GM12865 (cell line): ENCODE data around the gene PCCA.

Experiments
- DNase-seq: peaks from one replicate; pipeline ENCODE4 v3.0.0; 2010; ENCODE audit warnings: low read depth
- H3K4me3 ChIP-seq: 2 replicates; pipeline ENCODE4 v1.5.1; 2011; ENCODE audit warnings: mild to moderate bottlenecking, low read depth, low read length, control low read depth
- TF ChIP-seq, protein P1 (sequence below): IDR thresholded peaks from 2 replicates; pipeline ENCODE4 v1.5.1; 2011; ENCODE audit warnings: low read length, control low read depth, low read depth, inconsistent platforms; ENCODE audit not compliant: insufficient read depth; ENCODE audit errors: missing control alignments

Gene PCCA

DNA sequence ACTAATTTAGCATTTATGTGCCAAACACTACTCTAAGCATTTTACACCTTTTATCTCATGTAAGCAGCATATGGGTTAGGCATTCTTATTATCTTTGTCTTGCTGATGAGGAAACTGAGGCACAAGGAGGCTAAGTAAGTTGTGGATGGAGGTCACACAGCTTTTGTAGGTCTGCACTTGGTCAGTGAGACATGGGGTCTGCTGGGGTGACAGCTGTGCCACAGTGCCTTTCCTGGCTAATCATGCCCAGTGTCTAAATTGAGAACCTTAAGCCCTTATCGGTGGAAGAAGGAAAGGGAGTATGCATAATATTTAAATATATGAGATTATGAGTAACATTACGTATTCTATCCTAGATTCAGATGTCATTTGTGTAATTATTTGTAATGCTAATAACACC lies 273.5 kb downstream of the PCCA start:
- DNase-seq, result no peak
- H3K4me3 ChIP-seq, result no peak overlapping the region
- TF ChIP-seq, protein P1, sequence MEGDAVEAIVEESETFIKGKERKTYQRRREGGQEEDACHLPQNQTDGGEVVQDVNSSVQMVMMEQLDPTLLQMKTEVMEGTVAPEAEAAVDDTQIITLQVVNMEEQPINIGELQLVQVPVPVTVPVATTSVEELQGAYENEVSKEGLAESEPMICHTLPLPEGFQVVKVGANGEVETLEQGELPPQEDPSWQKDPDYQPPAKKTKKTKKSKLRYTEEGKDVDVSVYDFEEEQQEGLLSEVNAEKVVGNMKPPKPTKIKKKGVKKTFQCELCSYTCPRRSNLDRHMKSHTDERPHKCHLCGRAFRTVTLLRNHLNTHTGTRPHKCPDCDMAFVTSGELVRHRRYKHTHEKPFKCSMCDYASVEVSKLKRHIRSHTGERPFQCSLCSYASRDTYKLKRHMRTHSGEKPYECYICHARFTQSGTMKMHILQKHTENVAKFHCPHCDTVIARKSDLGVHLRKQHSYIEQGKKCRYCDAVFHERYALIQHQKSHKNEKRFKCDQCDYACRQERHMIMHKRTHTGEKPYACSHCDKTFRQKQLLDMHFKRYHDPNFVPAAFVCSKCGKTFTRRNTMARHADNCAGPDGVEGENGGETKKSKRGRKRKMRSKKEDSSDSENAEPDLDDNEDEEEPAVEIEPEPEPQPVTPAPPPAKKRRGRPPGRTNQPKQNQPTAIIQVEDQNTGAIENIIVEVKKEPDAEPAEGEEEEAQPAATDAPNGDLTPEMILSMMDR, result no peak

GRCh38 chr13:100362781-100363180 lies 273.9 kb downstream of the PCCA start:
- TF ChIP-seq, protein P1, result no peak
- no peak for DNase-seq
- H3K4me3 ChIP-seq, result no peak overlapping the region

- H3K4me3 ChIP-seq, result no peak overlapping the region
- TF ChIP-seq, protein P1, result no peak
- DNase-seq, result no peak
Measured at GRCh38 chr13:100363285-100363711, 274.4 kb downstream of the PCCA start.

- no peak overlapping the region for H3K4me3 ChIP-seq
- no peak for DNase-seq
- TF ChIP-seq, protein P1, result no peak
Measured at GRCh38 chr13:100363874-100364273, 275.0 kb downstream of the PCCA start.

DNA sequence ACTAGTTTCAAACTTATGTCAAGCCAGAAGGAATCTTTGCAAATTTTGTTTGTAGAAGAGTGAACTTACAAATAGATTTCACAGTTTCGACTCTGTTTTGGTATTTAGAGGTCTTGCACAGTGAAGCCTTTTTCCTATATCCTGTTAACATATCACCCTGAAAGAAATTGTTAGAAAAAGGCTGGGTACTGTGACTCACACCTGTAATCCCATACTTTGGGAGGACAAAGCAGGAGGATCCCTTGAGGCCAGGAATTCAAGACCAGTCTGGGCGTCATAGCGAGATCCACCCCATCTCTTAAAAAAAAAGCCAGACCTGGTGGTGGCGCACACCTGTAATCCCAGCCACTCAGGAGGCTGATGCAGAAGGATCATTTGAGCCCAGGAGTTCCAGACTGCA lies 275.7 kb downstream of the PCCA start:
- TF ChIP-seq, protein P1, result no peak
- no peak for DNase-seq
- no peak overlapping the region for H3K4me3 ChIP-seq

- H3K4me3 ChIP-seq, result no peak overlapping the region
- TF ChIP-seq, protein P1, result no peak
- no peak for DNase-seq
Measured at GRCh38 chr13:100365680-100366079, 276.8 kb downstream of the PCCA start.

DNA sequence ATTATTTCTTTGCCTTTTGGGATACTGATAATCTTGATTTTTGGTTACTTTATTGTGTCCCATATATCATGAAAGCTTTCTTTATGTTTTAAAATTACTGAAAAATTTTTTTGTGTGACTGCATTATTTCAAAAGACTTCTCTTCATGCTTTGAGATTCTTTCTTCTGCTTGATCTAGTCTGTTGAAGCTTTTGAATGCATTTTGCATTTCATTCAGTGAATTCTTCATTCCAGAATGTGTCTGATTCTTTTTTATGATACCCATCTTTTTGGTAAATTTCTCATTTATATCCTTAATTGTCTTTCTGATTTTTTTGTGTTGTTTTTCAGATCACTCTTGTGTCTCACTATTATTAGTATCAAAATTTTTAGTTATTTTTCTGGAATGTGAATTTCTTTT lies 289.6 kb downstream of the PCCA start:
- no peak for DNase-seq
- TF ChIP-seq, protein P1, result no peak
- H3K4me3 ChIP-seq, result no peak overlapping the region
